HG03159 (cell line): ENCODE measurements around the gene VAMP2.

Experiments
- ATAC-seq: cut with Tn5 transposase; IDR thresholded peaks from one replicate; pipeline ENCODE4 v1.9.1; 2021; ENCODE audit warnings: mild to moderate bottlenecking, moderate library complexity; ENCODE audit not compliant: unreplicated experiment

Gene VAMP2

DNA sequence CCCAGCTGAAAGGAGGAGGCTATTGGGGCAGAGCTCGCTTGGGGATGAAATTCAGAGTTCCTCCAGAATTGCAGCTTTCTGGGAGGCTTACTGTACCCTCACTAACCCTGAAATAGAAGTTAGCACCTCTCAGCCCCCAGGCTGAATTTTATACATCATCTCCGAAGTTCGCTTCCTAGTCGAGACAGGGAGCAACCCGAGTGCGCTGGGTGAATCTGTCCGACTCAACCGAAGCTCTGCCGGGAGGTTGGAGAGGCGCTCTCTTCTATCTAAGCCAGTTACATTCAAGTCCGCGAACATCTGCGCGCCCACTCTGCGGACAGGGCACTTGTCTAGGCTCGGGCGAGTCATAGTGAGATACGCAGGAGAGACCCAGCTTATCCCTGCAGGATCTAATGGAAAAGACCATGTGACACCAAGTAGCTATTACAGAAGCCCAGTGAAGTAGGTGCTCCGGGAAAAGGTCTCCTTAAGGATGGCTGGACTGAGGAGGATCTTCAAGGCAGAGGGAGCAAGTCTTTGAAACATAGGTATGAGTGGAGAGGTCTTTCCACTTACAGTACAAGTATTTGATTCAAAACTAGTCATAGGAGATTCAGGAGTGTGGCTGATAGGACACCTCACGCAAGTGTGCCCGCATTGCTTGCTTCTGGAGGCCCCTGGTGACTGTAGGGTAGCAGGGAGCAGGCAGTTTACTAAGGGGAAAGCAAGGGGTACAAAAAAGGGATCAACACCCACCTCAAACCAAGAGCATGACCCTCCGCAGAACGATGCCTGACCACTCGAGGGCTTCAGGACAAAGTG lies 38.2 kb downstream of the VAMP2 start:
- ATAC-seq = no peak

- ATAC-seq = no peak
These were observed 38.9 kb downstream of the VAMP2 start, which contains the start of gene HES7 for GRCh38 chr17:8123695-8124349. HES7 (minus strand) TSS chr17:8124106; CDS start chr17:8124084, 22 bp downstream.

- no peak for ATAC-seq
These were observed 39.6 kb downstream of the VAMP2 start for GRCh38 chr17:8122924-8123694.

DNA sequence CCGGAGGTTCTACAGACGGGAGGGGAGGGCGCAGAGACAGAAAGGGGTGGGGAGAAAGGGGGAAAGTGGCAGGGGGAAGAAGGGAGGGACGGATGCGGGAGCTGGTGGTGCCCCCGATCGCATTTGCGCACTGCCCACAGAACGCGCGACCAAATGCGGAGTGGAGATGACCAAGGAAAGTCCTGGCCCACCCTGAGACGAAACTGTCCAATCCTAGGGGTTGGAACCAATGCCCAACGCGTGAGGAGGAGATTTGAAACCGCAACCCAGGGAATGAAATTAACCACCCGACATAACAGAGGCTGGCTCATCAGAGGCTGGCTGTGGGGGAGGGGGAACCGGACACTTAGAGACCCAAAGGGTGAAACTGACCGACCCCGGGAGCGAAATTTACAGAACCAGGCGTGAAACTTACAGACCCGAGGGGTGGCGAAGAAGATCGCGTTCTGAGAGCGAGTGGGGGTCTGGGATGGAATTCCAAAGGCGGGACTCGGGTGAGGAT lies 40.3 kb downstream of the VAMP2 start:
- no peak for ATAC-seq

- ATAC-seq = no peak
These were observed 40.9 kb downstream of the VAMP2 start for GRCh38 chr17:8121681-8122421.

DNA sequence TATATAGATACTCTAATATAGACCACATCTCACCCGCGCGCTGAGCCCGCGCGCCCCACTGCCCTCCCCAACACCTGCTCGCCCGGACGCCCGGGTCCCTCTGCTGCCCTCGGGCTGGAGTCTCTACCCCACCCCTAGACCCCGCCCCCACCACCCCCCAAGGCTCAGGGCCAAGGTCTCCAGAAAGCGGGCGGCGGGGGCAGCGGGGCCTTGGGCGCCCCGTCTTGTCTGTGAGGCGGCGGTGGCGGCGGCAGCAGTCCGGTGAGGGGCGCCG lies 41.4 kb downstream of the VAMP2 start:
- ATAC-seq = no peak

DNA sequence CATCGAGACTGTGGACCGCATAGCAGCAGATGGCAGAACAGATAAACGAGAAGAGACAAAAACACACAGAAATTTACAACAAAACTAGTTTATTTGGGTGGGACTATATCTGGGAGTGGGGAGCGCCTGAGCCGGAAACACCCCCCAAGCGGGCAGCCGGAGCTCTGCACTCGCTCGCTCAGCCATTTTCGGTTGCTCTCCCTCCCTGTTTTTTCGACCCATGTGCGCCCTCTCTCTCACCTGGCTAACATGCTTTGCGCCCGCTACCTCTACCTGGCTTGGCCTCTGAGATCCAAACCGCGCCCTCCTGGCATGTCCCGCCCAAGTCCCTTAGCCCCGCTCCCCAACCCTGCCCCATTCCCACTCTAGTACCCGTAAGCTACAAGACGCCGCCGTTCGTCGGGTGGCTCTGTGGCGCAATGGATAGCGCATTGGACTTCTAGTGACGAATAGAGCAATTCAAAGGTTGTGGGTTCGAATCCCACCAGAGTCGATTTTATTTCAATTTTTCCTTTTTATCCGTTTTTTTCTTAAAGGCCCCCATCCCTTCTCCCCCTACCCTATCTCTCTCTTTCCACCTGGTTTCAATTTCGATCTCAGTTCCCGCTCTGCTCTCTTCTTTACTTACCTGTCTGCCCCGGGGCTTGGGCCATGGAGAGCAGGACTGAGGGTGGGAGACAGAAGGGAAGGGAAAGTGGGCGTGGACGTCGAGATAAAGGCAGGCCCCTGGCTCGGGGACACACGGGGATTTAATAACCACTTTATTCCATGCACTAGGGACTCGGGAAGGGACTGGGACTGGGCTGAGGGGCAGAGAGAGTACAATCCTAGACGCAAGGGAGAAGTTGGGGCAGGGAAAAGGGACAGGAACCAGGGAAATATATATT lies 42.0 kb downstream of the VAMP2 start:
- no peak for ATAC-seq

- no peak for ATAC-seq
These were observed 42.9 kb downstream of the VAMP2 start for GRCh38 chr17:8119581-8120519.

- peak; percentile 40 for ATAC-seq
These were observed 43.8 kb downstream of the VAMP2 start for GRCh38 chr17:8118769-8119580.

DNA sequence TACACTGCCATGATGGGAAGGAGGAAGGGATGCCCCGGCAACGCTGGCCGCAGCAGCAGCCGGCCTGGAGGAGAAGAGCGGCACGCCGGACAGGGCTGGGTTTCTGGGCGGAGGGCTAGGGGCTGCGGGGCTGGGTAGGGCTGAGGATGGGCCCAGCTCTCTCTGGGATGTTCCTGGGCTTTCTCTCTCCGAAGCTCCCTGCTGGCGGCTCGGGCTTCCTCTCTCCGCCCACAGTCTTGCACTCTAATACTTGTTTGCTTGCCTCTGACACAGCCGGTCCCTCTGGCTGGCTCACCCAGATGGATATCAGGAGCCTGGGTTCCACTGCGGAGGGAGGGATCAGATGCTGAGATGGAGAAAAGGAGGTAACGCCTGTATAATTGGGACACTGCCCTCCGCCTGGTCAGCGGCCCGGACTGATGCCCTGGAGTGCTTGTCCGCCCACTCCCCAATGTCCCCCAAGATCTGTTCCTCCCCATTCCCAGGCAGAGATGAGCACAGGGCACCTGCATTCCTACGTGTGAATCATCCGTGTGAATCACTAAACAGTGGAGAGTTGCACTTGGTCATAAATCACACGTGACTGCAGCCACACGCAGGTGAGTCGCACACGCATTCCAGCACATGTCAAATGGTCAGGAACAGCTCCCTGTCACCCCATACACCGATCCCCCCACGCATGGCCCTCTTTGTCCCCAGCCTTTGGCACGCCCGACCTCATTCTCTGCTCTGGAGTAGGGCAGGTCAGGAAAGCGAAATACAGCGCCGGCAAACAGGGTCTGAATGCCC lies 44.6 kb downstream of the VAMP2 start, which contains the start of gene ALOXE3:
Gene ALOXE3, minus strand, starts transcription at position 535 of the 789 bp plus-strand sequence. Its CDS starts 524 bp downstream, at position 11.
- no peak for ATAC-seq

- ATAC-seq = no peak
These were observed 45.3 kb downstream of the VAMP2 start for GRCh38 chr17:8117367-8117979.

DNA sequence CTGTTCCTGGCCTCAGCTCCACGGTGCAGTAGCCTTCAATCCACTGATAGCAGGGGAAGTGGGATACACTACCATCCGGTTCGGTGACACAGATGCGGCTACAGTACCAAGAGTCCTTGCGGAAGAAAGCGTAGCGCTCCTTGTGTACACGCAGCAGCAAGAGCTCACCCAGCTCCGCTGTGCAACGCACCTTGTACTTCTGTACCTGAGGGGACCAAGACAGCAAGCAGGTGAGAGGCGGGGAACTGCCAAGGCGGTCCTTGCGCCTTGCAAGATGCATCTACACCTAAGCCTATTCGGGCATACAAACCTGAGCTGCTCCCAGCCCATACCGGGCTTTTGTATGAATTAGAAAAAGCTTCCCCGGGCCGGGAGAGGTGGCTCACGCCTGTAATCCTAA lies 46.0 kb downstream of the VAMP2 start:
- ATAC-seq = no peak

DNA sequence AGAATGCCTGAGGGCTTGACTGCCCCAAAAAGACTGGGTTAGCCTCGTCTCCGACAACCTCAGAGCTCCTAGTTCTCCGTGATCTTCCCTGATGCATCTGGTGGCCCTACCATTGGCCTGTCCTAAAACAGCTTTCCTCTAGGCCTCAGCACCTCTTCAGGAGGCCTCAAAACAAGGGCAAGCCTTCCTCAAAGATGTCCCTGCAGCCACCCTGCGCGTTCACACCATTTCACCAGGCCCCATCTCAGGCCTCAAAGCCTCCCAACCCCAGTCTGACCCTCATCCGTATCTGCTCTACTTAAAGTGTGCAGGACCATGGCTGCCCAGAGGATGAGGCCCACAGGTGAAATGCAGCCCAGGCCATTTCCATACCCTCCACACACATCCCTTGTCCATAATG lies 51.8 kb downstream of the VAMP2 start:
- ATAC-seq = no peak

GRCh38 chr17:8110456-8110804 lies 52.3 kb downstream of the VAMP2 start:
- ATAC-seq = no peak

- ATAC-seq = no peak
These were observed 52.9 kb downstream of the VAMP2 start for GRCh38 chr17:8109661-8110455.
